Dedifferentiated amniotic fluid mesenchymal stem cell (primary cell): Measurements from ENCODE around the gene KIAA1210.

Experiments used
- DNase-seq: peaks from one replicate; pipeline ENCODE4 v3.0.0-alpha.2; 2016; ENCODE audit errors: extremely low spot score

The KIAA1210 gene

DNA sequence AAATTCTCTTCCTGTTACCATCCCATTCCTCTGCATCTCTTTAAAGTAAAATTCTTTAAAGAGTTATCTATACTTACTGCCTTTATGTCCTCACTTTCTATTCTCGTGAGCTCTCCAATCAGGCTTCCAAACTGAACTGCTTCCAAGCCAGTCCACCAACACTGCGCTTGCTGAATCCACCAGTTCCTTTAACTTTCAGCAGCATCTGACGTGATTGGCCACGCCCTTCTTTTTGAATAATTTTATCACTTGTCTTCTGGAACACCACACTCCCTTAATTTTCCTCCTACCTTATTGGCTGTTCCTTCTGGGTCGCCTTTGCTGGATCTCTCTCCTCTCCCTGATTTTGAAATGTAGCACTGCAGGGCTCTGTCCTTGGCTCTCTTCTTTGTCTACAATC is at the start of gene KIAA1210:
TSS of gene KIAA1210 (minus strand) at position 163 of the 400 bp plus-strand sequence. CDS start 4,170 bp downstream, outside the sequence.
- no peak for DNase-seq

DNA sequence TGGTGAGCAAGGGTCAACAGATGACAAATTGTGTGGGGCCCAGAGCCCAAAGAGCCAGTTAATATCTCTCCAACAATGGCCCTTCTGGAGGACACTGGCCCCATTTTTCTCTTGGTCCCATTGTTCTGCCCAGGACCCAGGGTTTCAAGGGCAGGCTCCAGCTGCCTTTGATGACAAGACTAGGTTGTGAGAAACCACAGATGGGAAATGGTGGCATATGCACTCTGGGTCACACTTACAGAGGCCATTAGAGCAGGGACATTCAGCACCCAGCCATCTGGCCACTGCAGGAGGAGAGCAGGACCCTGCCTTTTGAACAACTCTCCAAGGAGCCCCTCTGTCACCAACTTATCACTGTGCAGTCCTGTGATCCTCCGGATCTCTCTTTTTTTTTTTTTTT is 49.7 kb upstream of the KIAA1210 start:
- DNase-seq, result no peak

DNA sequence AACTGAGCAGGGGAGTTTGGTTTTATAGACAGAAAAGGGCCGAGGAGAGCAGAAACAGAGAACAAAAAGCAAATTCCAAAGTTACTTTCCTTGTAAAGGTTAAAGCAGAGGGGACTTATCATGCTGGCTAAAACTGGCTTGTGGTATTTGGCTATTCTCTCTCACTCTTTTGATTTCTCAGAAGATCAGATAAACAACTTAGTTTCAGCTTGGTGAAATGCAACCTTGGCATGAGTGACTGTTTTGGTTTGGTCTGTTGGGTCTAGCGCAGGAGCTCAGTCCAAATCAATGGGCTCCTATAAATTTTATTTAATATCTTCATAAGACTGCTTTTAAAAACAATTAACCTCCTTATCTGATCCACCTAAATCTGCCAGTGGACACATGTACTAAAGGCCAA is 47.3 kb upstream of the KIAA1210 start:
- no peak for DNase-seq

DNA sequence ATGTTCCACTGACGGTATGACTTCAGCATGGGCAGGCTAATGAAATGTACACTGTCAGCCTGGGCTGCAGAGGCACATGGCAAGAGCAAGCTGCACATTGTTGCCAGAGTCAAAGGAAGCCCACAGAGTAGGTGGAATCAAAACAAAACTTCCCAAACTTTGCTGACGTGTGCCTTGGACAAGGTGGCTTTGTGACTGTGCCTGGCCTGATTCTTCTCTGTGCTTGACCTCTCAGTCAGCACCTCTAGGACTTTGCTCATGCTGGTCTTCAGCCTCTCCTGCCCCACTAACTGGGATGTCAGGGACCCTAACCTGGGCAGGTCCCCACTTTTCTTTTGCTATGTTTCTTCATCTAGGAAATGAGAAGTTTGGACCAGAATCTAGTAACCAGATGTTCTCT is 40.5 kb upstream of the KIAA1210 start:
- DNase-seq, result no peak

- DNase-seq, result no peak
Observed at GRCh38 chrX:119158226-119158625, 30.6 kb upstream of the KIAA1210 start.

GRCh38 chrX:119156241-119156640 is 28.6 kb upstream of the KIAA1210 start:
- no peak for DNase-seq

- DNase-seq, result no peak
Observed at GRCh38 chrX:119155416-119156035, 27.9 kb upstream of the KIAA1210 start.

- DNase-seq, result no peak
Observed at GRCh38 chrX:119151051-119151380, 23.4 kb upstream of the KIAA1210 start.

- no peak for DNase-seq
Observed at GRCh38 chrX:119150163-119151050, 22.8 kb upstream of the KIAA1210 start.

GRCh38 chrX:119147486-119147885 is 19.9 kb upstream of the KIAA1210 start:
- DNase-seq, result no peak

- DNase-seq, result no peak
Observed at GRCh38 chrX:119145241-119145653, 17.6 kb upstream of the KIAA1210 start.

DNA sequence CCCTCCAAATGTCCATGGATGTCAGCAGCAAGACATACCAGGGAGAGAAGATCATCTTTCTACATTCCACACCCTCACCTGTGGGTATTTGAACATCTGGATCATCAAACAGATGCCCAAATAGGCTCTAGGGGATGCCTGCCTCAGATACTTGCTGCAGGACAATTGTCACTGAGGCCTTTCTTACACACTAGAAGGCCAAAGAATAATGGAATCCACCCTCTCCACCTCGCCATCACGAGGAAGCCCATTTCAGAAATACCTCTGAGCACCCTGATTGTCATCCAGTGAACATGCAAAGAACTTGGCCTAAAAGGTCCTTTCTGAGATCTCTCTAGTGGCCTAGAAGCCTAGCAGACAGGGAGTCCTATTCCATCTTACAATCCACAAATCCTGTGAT is 6.9 kb upstream of the KIAA1210 start:
- no peak for DNase-seq

- no peak for DNase-seq
Observed at GRCh38 chrX:119132961-119133360, 5.3 kb upstream of the KIAA1210 start.

- DNase-seq, result no peak
Observed at GRCh38 chrX:119132316-119132715, 4.7 kb upstream of the KIAA1210 start.

DNA sequence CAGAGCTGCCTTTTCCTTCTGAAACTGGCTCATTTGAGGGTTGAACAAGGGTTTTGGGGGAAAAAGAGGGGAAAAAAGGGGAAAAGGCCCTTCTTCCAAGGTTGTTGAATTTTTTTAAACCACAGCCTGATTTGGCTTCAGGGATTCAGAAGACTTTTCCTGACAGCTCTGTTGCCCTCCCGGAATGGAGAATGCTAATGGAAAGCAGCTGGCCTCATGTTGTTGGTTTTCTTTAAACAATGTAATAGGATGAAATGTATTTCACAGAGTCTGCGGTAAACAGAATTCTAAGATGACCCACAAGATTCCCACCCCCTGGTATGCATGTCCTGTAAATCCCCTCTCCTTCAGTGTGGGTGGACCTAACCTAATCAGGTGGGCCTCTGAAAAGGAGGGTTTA is 3.3 kb upstream of the KIAA1210 start:
- no peak for DNase-seq

DNA sequence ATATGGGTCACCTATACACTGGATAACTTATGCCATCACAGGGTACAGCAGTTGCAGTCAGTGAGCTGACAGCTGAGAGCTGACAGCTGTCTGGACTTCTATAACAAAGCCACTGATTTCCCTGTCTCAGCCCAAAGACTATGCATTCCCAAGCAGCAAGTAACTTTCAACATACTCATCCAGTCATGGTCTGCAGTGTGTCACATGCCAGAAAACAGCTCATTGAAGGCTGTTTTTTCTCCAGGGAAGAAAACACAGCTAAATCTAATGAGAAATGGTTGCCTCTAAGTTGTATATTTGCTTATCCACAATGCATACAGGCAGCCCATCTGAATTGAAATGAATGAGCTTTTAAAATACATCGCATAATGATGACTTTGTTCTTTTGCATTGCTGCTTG is 6.3 kb downstream of the KIAA1210 start:
- DNase-seq, result peak; percentile 28

DNA sequence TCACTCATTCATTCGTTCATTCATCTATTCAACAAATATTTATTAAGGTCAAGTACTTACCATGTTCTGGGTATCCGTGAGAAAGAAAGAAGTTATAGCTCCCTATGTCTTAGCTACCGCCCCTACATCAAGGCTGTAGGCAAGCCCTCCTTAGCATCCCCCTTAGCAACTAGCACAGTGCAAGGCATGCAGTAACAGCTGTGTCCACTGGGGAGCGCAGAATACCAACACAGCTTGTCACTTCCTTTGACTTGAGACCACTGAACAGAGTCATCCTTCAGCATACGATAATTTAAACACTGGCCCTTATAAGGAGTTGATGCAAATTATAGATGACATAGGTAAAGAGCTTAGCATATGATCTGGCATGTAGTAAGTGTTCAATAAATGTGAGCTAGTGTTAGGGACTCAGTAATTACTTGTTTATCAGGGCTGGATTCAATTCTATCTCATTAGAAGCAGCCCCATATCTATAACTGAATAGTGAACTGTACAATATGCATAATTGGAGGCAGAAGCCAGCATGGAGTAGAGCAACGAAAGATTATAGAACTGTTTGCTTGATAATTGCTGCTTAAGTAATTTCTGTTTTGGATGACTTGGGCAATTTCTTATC is 8.7 kb downstream of the KIAA1210 start:
- no peak for DNase-seq

- DNase-seq, result no peak
Observed at GRCh38 chrX:119107206-119107605, 20.4 kb downstream of the KIAA1210 start.

DNA sequence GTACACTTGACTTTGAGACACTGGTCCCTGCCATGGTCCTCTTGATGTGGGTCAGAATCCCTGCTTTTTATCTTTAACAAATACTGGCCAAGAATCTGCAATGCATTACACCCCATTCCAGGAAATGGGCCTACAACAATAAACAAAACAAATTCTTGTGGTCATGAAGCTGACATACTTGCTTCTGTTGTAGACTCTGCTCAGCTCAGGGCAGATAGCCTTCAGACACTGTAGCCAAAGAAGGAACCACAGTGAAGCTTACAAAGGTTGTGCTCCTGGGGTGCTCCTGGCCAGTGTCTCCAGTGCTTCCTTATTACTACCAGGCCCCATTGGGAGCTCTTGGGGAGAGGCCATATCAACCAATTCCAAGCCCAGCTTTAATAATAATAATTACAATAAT is 21.8 kb downstream of the KIAA1210 start:
- no peak for DNase-seq

GRCh38 chrX:119101168-119101567 is 26.4 kb downstream of the KIAA1210 start:
- DNase-seq, result no peak

DNA sequence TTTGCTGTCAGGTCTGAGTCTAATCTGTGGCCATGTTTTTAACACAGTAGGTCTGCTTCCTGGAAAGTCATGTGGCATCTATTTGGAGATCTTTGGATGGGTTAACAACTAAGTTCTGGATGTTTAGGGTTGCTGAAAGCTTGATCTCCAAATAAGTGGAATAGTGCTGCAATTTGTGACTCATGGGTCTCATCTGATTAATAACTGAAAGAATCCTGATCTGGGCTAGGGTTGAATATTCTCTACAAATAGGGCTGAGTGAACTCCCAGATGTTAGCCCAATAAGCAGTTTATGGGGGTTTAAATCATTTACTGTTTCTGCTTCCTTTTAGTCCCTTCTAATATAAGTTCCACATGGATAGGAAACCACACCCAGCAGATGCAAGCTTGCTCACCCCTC is 31.7 kb downstream of the KIAA1210 start:
- DNase-seq, result no peak

- DNase-seq, result no peak
Observed at GRCh38 chrX:119094819-119095218, 32.8 kb downstream of the KIAA1210 start.
